K562 (cell line): Measurements from ENCODE around the gene KIF25. TPM values are rescaled to one million over a fixed set of nuclear protein-coding genes. Genes with fewer than 3 reads are reported as not detected.

Experiments
- BRD4 ChIP-seq: fragments of 200-600 bp; sonication (generic); IDR thresholded peaks from 2 replicates; pipeline ENCODE4 v1.6.1; 2017; ENCODE audit warnings: inconsistent platforms
- GTF2E2 ChIP-seq: fragments of 200-800 bp; sonication (Bioruptor generic); IDR thresholded peaks from 2 replicates; pipeline ENCODE4 v1.6.1; 2016; ENCODE audit warnings: missing genetic modification characterization, missing compliant biosample characterization
- MIER1 ChIP-seq: fragments of 450-650 bp; IDR thresholded peaks from 2 replicates; pipeline ENCODE4 v1.6.1; 2016; ENCODE audit warnings: antibody characterized with exemption, mild to moderate bottlenecking, low read depth
- NFATC3 ChIP-seq: fragments of 450-650 bp; IDR thresholded peaks from 2 replicates; pipeline ENCODE4 v1.6.1; 2017; ENCODE audit warnings: mild to moderate bottlenecking
- RAD51 ChIP-seq: fragments of 450-650 bp; IDR thresholded peaks from 2 replicates; pipeline ENCODE4 v1.7.1; 2016; ENCODE audit warnings: low read depth, mild to moderate bottlenecking, borderline replicate concordance
- XRCC4 ChIP-seq: IDR thresholded peaks from one replicate; pipeline ENCODE4 v1.6.1; 2011; ENCODE audit not compliant: insufficient read depth, insufficient read length; ENCODE audit errors: extremely low read depth
- ZKSCAN3 ChIP-seq: fragments of 250-450 bp; sonication (Bioruptor Pico); IDR thresholded peaks from 2 replicates; pipeline ENCODE4 v1.4.0; 2020
- ZNF212 ChIP-seq: fragments of 450-650 bp; formaldehyde crosslinking; IDR thresholded peaks from 2 replicates; pipeline ENCODE4 v1.4.0; 2020; ENCODE audit warnings: mild to moderate bottlenecking
- polyA plus RNA-seq, 8 experiments: library from polyadenylated mRNA; depleted of rRNA in 4 of 8; stranded (reverse) in 5 of 8; unstranded in 3 of 8; fragments of >200 nt; fragmentation: Nextera tagmentation in 2 of 8; fragmentation: Illumina TruSeq in 1 of 8; extraction: Ambion mirVana in 2 of 8; extraction: Trizol in 1 of 8; gene quantifications; 2 replicates each; pipeline versions ENCODE4 v1.2.1 to v1.2.3, GENCODE V29; 2011 to 2014; ENCODE audit warnings: inconsistent platforms in 1 of 8, missing spikeins in 1 of 8
- total RNA-seq, 7 experiments: library from RNA; depleted of rRNA in 6 of 7; stranded (reverse); fragments of >200 nt in 6 of 7; fragmentation: Illumina TruSeq in 2 of 7; extraction: Trizol in 2 of 7; gene quantifications; 2 replicates each; pipeline versions ENCODE4 v1.2.1 to v1.2.3, GENCODE V29; 2011 to 2021; ENCODE audit warnings: low replicate concordance in 1 of 7
- TF ChIP-seq, protein P1 (sequence below): sonication (generic); formaldehyde crosslinking; IDR thresholded peaks from 2 replicates; pipeline ENCODE4 v1.8.0; 2023; ENCODE audit warnings: missing genetic modification reagents, mild to moderate bottlenecking, borderline replicate concordance
- TF ChIP-seq, protein P2 (sequence below): fragments of 450-650 bp; IDR thresholded peaks from 2 replicates; pipeline ENCODE4 v1.6.1; 2016

KIF25 gene
- total and polyA plus RNA-seq, 9 of the 15 experiments (the other 6 are each of a cell fraction or from before 2014, with no cell fraction given): 0.04 to 0.49 (median 0.23) TPM; not detected in 5

DNA sequence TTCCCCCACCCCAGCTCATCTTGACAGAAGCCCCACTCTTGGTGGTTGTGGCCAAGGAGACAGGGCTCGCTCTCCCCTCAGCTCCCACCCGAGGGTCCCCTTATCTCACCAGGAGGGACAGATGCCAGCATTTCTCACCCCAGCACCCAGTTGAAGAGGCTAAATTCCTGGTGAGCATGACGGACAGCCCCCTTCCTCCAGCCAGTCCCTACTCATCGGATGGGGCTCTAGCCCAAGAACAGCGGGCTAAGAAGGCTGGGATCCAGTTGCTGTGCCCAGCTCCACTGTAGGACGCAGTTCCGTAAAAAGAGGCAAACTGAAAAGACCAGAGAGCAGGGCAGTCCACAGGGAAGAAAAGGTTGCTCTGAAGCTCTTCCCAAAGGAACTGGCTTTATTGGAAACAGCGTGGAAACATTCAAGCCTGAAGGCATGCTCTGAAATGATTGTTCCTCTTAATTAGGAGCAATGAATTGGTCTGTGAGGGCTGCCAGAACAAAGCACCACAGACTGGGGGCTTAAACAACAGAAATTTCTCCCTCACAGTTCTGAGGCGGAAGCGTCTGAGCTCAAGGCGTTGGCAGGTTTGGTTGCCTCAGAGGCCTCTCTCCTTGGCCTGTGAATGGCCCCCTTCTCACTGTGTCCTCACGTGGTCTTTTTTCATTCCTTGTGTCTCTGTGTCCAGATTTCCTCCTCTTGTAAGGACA lies 17.9 kb upstream of the KIF25 start (continued):
- TF ChIP-seq MIER1: no peak
- no peak for TF ChIP-seq ZKSCAN3 (CRISPR knock-in tag)
- TF ChIP-seq NFATC3: no peak
- TF ChIP-seq ZNF212 (CRISPR knock-in tag): no peak
- TF ChIP-seq, protein P1, sequence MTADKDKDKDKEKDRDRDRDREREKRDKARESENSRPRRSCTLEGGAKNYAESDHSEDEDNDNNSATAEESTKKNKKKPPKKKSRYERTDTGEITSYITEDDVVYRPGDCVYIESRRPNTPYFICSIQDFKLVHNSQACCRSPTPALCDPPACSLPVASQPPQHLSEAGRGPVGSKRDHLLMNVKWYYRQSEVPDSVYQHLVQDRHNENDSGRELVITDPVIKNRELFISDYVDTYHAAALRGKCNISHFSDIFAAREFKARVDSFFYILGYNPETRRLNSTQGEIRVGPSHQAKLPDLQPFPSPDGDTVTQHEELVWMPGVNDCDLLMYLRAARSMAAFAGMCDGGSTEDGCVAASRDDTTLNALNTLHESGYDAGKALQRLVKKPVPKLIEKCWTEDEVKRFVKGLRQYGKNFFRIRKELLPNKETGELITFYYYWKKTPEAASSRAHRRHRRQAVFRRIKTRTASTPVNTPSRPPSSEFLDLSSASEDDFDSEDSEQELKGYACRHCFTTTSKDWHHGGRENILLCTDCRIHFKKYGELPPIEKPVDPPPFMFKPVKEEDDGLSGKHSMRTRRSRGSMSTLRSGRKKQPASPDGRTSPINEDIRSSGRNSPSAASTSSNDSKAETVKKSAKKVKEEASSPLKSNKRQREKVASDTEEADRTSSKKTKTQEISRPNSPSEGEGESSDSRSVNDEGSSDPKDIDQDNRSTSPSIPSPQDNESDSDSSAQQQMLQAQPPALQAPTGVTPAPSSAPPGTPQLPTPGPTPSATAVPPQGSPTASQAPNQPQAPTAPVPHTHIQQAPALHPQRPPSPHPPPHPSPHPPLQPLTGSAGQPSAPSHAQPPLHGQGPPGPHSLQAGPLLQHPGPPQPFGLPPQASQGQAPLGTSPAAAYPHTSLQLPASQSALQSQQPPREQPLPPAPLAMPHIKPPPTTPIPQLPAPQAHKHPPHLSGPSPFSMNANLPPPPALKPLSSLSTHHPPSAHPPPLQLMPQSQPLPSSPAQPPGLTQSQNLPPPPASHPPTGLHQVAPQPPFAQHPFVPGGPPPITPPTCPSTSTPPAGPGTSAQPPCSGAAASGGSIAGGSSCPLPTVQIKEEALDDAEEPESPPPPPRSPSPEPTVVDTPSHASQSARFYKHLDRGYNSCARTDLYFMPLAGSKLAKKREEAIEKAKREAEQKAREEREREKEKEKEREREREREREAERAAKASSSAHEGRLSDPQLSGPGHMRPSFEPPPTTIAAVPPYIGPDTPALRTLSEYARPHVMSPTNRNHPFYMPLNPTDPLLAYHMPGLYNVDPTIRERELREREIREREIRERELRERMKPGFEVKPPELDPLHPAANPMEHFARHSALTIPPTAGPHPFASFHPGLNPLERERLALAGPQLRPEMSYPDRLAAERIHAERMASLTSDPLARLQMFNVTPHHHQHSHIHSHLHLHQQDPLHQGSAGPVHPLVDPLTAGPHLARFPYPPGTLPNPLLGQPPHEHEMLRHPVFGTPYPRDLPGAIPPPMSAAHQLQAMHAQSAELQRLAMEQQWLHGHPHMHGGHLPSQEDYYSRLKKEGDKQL (CRISPR knock-in tag): no peak
- TF ChIP-seq GTF2E2 (tag): no peak
- TF ChIP-seq, protein P2, sequence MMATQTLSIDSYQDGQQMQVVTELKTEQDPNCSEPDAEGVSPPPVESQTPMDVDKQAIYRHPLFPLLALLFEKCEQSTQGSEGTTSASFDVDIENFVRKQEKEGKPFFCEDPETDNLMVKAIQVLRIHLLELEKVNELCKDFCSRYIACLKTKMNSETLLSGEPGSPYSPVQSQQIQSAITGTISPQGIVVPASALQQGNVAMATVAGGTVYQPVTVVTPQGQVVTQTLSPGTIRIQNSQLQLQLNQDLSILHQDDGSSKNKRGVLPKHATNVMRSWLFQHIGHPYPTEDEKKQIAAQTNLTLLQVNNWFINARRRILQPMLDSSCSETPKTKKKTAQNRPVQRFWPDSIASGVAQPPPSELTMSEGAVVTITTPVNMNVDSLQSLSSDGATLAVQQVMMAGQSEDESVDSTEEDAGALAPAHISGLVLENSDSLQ: no peak
- TF ChIP-seq RAD51: no peak
- no peak for TF ChIP-seq BRD4
- no peak for TF ChIP-seq XRCC4
- TF ChIP-seq, all 486 proteins: peak for 0
